Lower leg skin (tissue), 3 donors: Measurements from ENCODE around the gene HBEGF.

Source experiments
- POLR2A ChIP-seq, 2 donors: fragments of 450-650 bp; IDR thresholded peaks; one replicate each; pipeline ENCODE4 v1.6.1; 2016 to 2017; ENCODE audit warnings: antibody characterized with exemption in 2 of 2, mild to moderate bottlenecking in 1 of 2, moderate library complexity in 1 of 2
- TF ChIP-seq, protein P1 (sequence below), 3 donors: fragments of 450-650 bp; IDR thresholded peaks; one replicate each; pipeline ENCODE4 v1.5.1; 2016; ENCODE audit warnings: antibody characterized with exemption in 3 of 3, mild to moderate bottlenecking in 3 of 3, moderate library complexity in 2 of 3

DNA sequence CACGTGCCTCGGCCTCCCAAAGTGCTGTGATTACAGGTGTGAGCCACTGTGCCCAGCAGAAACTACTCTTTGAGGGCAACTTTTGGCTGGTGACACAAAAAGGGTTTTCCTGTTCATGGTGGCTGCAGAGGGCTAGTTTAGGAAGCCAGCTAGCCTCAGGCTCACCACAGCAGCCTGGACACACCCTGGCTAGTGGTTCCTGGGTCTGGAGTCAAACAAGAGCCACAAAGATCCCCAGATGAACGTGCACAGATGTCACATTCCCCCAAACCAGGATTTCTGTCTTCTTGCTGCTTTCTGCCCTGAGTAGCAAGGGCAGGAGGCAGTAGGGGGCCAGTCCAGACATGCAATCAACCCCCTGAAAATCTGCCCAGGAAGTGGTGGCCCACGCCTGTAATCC is 6.8 kb downstream of the HBEGF start:
- TF ChIP-seq, protein P1, sequence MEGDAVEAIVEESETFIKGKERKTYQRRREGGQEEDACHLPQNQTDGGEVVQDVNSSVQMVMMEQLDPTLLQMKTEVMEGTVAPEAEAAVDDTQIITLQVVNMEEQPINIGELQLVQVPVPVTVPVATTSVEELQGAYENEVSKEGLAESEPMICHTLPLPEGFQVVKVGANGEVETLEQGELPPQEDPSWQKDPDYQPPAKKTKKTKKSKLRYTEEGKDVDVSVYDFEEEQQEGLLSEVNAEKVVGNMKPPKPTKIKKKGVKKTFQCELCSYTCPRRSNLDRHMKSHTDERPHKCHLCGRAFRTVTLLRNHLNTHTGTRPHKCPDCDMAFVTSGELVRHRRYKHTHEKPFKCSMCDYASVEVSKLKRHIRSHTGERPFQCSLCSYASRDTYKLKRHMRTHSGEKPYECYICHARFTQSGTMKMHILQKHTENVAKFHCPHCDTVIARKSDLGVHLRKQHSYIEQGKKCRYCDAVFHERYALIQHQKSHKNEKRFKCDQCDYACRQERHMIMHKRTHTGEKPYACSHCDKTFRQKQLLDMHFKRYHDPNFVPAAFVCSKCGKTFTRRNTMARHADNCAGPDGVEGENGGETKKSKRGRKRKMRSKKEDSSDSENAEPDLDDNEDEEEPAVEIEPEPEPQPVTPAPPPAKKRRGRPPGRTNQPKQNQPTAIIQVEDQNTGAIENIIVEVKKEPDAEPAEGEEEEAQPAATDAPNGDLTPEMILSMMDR (IDR thresholded peaks at IDR 0.05), result no peak
- TF ChIP-seq POLR2A (IDR thresholded peaks at IDR 0.05), result no peak
